Inflammatory macrophage treated with lipopolysaccharide for 1 hour (primary cell): ENCODE measurements around the gene RAB33A.
A peak's percentile ranks its signal among the peaks of the same experiment; 100 is the strongest.
"Not testable (repeated sequence)": the region's sequence is repeated elsewhere in the genome, so short reads cannot be mapped to it uniquely, and the experiment has no call there.

ENCODE experiments used
- DNase-seq, 2 donors: peaks; one replicate each; pipeline ENCODE4 v3.0.0-alpha.2; 2020 to 2022

RAB33A gene

DNA sequence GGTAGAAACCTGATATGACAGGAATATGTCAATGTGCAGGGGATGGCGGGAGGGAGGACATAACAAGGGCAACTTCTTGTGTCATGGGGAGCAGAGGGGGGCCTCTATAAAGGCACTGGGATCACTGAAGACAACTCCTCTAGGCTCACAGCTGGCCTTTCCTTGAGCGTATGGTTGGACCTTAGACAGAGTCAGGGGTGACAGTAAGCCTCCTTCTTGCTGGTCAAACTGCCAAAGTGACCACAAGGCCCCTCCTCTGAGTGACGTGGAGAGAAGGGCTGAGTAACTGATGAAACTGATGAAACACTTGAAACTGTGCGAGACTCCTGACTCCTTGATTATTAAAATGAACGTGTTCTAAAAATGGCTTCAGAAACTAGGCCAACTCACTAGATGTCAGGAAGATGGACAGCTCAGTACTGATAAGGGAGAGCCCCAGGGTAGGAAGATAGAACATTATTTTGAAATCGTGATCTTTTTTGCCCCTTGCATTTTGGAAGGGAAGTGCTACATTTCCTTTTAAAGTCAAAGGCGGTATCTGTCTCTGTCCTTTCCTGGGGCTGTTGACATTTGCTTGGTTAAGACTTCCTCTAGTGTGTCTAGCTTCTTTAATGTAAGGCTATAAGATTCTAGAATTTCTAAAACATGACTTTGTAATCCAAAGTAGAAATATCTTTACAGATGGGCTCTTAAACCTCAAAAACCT, 1.6 kb downstream of the RAB33A start:
- peak; percentile 72 to 87 for DNase-seq

DNA sequence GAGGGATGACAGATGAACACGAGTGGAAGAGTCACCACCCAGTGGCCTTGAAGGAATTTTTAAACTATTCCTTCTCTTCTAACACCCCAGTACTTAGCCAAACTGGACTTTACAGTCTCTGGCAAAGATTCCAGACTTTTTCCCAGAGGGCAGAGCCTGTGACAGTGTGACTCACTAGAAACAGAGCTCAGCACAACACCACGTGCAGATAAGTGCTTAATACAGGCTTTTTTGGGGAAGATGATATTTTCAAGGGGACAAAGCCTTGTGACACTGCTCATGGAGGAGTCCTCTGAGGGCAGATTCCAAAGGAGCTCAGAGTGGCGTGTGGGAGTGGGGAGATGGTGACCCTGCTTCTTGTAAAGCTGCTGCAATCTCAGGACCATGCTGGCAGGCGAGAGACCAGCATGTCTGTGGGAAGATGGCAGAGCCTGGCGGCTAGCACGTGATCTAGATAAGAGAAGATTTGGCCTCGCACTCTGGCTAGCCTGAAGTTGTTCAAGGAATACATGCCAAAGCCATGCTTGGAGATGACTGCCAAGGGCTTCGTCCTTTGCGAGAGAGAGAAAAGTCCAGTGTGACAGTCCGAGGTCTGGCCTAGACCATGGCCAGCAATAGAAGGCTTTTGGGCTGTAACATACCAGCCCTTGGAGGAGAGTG, 2.4 kb downstream of the RAB33A start:
- DNase-seq: peak; percentile 40 to 75

DNA sequence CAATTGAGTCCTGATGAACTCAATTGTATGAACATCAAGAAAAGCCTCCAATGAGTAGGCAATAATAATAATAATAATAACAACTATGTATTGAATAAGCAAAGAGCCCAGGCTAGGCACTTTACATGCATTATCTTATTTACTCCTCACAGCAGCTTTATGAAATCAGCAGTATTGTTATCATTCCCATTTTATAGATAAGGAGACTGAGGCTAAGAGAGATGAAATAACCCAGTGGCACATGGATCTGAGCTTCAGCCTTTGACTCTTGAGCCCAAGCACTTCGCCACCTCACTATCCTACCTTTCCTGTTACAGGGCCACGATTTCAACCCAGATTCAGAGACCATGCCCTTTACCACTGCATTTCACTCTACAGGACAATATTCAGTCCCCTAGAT, 3.2 kb downstream of the RAB33A start:
- no peak for DNase-seq

DNA sequence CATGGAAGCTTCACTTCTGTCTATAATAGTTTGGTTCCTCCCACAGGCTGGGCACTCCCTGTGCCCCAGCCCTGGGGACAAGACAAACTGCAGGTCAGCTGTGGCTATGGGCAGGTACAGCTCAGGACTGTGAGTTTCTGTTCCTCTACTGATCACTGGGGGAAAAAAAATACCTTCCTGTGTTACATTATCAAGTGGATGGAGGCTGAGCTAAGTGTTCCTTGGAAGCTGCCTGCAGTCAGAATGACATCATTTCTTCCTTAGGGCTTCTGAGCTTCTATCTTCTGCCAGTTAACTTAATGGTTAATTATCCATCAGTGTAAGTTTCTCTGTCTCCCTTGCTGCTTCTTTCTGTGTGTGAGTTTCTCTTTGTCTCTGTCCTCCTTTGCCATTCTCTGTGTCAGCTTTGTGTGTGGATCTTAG, 4.6 kb downstream of the RAB33A start:
- peak in 1 of 2 donors; percentile 28 for DNase-seq

DNA sequence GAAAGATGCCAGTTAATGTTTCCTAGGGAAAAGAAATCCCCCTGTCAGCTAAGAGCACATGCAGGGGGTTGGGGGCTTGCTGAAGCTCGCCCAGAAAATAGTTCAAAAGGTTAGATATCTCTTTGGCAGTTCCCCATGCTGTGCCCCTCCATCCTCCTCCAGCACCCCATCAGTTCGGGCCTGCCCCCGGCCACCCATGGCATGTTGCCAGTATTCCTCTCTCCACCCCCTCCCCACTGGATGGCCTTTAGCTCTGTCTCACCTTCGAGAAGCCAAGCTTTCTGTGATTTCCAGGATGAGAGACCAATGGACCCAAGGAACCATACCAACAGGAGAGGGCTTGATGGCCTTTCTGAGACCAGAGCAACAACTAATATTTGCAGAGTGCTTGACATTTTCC, 5.2 kb downstream of the RAB33A start:
- no peak for DNase-seq

DNA sequence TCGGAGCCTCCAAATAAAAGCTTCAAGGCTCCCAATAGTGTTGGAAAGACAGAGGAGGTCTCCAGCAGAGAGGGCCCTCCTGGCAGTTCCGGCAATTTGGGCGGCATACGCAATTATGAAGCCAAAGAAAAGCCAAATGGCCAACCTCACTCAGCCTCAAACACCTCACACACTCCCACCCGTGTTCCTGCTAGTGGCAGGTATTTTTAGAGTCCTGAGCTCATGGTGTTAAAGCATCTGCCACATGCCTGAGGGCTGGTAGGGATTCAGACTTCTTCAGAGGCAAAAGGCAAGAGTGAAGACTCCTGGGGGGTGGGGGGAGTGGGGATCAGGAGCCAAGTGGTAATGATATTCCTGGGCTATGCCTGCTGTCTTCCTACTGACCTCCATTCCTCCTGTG, 7.4 kb downstream of the RAB33A start:
- DNase-seq: no peak

DNA sequence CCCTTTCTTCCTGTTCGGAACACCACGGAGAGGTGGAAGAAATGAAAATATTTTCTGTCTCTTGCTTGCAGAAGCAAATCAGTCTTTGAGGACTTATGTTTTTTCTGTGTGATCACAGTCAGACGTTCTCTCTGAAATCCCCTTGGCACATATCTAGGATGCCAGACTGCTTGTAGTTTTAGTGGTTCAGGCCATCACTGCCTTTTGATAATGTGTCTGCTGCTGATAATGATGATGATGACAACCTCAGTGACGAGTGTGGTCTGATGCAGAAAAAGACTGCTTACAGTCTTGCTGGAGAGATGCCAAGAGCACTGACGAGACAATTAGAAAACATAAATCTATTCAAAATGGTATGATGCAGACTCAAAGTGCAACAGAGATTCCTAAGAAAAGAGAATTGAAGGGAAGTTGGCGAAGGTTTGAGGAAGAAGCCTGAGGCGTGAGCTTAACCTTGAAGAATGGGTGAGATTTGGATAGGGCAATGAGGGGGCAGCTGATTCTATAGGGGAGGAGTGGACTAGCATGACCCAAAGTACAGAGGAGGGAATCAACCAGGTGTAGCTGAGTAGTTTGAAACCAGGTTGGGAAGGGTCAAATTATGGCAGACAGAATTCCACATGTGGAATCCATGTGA, 7.9 kb downstream of the RAB33A start:
- DNase-seq: no peak

DNA sequence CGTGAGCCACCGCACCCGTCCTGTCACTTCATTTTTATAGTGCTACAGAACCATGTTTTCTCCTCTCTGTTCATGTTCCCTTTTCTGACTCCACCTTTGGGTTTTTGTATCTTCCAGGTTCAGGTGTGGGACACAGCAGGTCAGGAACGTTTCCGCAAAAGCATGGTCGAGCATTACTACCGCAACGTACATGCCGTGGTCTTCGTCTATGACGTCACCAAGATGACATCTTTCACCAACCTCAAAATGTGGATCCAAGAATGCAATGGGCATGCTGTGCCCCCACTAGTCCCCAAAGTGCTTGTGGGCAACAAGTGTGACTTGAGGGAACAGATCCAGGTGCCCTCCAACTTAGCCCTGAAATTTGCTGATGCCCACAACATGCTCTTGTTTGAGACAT, 12.4 kb downstream of the RAB33A start:
- no peak for DNase-seq

DNA sequence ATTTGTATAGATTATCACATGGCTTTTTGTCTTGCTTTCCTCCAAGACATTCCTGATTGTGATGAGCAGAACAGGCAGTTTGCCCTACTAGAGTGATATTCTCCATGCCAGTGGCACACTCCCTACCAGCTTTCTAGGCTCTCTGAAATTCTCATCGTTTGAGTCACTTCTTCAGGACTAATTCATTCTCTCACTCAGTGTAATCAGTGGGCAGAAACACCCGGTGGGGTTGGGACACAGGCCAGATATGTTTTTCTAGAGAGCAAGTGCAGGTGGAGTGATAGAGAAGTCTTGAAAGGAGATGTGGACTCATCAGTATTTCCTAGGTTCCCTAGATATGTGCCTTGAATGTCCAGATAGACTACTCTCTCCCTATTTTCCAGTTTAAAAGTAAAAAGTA, 13.1 kb downstream of the RAB33A start:
- no peak for DNase-seq

DNA sequence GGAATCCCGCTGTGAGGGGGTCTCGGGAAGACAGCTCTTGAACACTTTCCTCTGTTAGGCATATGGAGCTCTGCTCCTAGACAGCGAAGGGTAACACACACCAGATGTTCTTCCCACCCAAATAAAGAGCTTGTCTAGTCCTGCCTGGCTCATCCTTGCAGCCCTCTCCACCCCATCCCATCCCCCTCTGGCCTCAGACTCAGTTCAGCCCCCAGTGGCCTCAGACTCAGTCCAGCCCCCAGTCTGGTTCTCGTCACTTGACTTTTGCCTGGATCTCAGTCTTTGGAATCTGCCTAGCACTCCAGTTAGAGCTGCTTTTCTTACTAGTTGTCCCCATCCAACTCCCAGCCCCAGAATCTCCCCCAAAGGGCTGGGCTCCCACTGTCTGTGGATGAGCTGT, 14.9 kb downstream of the RAB33A start:
- no peak for DNase-seq

DNA sequence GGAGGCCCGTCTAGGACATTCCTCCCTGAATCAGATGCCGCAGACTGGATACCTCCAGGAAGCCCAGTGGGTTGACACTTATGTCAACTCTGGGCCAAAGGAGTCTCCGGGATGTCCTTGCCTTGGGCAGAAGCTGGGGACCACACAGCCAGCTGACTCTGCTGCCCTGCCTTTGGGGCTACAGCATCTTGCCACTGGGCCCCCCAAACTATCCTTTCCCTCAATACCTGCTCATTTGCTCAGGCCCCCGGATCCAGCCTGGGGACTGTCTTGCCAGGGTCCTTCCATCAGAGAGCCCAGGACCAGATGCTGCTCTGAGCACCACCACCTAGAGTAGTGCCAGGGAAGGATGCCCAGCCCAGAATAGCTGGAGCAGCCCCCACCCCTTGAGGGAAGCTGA, 19.0 kb downstream of the RAB33A start:
- no peak for DNase-seq

DNA sequence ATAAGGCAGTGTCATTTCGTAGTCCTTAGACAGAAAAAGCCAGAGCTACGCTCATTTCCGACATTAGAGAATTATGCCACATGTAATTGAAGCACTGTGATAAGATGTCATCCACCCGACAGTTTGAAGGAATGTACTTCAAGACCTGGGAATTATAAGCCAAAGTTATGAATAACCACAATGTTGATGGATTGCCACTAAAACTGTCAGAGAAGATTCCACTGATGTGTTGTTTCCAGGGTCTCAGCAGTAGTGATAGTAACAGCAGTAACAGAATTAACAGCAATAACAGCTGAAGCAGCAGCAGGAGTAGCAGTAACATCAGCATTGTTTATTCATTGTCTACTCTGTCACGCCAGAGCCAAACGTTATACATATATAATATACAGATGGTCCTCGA, 24.7 kb downstream of the RAB33A start:
- no peak for DNase-seq

DNA sequence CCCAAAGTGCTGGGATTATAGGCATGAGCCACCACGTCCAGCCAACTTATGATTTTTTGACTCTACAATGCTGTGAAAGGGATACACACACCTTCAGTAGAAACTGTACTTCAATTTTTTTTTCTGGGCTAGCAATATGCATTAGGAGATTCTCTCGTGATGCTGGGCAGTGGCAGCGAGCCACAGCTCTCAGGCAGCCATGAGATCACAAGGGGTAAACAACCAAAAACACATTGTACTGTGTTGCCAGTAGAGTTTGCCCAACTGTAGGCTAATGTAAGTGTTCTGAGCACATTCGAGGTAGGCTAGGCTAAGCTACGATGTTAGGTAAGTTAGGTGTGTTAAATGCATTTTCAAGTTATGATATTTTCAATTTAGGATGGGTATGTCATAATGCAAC, 25.7 kb downstream of the RAB33A start:
- DNase-seq: no peak

DNA sequence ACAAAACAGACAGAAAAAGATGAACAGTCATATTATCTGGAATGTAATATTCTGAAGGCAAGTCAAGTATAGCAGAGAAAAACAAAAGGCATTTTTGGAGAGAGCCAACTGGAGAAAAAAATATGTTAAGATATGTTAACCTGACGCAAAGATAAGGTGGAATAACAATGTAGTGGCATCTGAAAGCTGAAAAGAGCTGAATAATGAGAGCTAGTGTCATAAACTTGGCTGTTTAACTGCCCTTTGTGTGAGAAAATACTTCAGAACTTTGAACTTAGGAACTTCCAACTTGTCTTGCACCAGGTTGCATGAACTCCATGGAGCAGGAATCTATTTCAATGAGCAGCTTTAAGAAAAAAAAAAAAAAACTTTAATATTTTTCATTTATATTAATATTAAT, 32.9 kb downstream of the RAB33A start:
- DNase-seq: no peak

DNA sequence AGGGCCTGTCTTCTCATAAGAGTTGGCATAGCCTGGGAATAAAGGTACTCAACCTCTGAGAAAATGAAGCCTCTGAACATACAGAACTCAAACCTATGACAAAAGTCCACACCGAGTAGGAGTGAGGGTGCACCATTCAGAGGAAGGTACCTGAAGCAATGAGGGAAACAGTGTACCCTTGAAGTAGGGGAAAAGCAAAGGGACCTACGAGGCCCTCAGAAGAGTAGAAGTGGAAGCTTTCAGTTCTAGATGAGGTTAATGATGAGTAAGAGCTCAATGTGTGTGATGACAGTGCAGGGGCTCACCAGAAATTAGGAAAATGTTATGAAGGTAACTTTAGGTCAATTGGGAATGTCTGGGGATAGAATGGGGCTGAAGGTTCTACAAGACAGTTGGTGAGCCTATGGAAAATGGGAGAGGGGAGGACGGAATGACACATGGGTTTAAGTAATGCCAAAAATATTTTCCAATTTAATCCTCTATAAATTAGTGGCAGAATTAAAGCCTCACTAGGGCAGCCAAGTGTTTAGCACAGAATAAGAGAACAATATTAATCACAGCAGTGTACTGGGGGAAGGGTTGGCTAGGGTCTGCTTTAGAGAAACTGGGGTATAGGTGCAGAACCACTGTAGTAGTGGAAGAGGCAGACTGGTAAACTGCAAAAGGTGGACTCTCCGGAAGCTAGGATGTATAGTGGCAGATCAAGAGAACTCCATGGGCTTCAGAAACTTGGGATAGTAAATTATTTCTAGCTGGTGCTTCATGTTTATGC, 39.8 kb downstream of the RAB33A start:
- DNase-seq: no peak

DNA sequence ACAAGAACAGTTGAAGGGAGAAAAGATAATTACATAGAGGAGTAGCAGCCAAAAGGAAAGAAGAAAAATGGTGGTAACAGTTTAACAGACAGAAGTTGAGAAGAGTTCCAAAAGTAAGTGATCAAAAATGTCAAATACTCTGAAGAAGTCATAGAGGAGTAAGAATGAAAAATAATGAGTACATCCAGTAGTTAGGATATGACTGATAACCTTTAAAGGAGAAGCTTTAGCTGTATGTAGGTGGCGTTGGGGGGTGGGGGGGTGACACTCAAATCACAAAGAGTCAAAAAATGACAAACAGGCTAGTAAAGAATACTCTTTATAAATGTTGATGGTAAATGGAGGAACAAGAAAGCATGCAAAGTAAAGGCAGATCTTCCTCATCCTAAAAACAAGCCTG, 40.6 kb downstream of the RAB33A start:
- no peak for DNase-seq

DNA sequence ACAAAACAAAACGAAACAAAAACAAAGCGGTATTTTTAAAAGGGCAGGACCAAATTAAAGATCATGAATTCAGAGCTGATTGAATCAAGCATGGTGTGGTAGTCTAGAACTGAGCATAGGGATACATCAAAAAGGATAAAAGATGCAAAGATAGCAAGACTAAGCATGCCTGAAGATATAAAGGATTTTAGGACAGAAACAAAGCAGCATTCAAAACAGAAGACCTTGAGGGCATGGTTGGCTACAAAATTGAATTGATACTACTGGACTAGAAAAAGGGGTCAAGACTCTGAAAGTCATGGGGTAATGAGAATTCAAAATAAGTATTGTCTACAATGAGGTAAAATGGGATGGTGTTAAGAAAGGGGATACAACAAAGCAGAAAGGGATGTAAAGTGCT, 41.6 kb downstream of the RAB33A start:
- DNase-seq: no peak

DNA sequence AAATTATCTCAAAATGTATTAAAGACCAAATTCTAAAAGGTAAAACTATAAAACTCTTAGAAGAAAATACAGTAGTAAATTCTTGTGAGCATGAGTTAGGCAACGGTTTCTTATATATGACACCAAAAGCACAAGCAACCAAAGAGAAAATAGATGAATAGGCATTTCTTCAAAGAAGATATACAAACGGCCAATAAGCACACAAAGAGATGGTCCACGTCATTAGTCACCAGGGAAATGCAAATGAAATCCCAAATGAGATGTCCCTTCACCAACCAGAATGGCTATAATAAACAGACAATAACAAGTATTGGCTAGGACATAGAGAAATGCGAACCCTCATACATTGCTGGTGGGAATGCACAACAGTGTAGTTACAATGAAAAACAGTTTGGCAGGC, 44.6 kb downstream of the RAB33A start:
- DNase-seq: no peak

DNA sequence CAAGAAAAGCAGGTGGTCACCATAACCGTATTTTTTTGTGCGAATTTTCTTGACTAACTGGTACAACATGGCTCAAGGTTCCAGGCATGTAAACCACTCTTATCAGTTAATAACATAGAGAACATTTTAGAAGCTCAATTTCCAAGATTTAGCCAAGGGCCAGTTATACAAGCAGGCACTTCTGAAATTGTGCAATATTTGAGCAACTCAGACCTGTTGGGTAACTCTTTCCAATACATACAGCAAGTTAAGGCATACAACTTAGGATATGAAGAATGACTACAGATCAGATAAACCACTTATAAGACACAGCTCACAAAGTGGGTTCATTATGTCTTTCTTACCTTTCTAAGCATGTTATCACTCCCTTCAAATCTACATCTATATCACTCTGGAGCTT, 53.0 kb downstream of the RAB33A start:
- DNase-seq: peak; percentile 13 to 38

DNA sequence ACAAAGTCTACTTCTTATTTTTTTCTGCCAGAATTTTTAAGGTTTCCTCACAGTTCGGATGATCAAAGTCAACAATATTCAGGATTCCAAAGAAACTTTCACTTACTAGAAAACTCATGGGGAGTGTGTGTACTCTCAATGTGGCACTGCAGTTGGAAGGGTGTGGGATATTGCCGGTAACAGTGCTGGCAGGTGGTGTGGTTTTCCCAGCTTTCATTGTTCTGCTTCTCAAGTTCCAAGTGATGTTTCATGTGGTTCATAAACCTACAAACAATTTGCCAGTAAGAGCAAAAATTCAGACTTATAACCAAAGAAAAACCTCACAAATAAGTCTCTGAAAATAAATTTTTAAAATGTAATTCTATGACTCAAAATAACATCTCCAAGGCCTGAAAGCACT, 57.1 kb downstream of the RAB33A start:
- no peak for DNase-seq

DNA sequence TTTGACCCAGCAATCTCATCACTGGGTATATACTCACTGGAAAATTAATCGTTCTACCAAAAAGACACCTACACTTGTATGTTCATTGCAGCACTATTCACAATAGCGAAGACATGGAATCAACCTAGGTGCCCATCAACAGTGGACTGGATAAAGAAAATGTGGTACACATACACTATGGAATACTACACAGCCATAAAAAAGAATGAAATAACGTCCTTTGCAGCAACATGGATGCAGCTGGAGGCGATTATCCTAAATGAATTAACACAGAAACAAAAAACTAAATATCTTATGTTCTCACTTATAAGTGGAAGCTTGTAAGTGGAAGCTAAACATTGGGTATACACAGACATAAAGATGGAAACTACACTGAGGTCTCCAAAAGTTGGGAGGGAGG, 59.4 kb downstream of the RAB33A start:
- not testable (repeated sequence) for DNase-seq
